NCI-H510A treated with DMSO at 0.1 percent for 48 hours (cell line): Measurements from ENCODE around the gene GOLGA6B.
"Not testable (repeated sequence)": the region's sequence is repeated elsewhere in the genome, so short reads cannot be mapped to it uniquely, and the experiment has no call there.

ENCODE experiments used
- DNase-seq: peaks from one replicate; lab custom pipeline; 2025; lab: John Stamatoyannopoulos, UW

The GOLGA6B gene, protein sequence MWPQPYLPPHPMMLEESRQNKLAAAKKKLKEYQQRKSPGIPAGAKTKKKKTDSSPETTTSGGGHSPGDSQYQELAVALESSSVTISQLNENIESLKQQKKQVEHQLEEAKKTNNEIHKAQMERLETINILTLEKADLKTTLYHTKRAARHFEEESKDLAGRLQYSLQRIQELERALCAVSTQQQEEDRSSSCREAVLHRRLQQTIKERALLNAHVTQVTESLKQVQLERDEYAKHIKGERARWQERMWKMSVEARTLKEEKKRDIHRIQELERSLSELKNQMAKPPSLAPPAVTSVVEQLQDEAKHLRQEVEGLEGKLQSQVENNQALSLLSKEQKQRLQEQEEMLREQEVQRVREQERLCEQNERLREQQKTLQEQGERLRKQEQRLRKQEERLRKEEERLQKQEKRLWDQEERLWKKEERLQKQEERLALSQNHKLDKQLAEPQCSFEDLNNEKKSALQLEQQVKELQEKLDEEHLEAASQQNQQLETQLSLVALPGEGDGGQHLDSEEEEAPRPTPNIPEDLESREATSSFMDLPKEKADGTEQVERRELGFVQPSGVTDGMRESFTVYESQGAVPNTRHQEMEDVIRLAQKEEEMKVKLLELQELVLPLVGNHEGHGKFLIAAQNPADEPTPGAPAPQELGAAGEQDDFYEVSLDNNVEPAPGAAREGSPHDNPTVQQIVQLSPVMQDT

DNA sequence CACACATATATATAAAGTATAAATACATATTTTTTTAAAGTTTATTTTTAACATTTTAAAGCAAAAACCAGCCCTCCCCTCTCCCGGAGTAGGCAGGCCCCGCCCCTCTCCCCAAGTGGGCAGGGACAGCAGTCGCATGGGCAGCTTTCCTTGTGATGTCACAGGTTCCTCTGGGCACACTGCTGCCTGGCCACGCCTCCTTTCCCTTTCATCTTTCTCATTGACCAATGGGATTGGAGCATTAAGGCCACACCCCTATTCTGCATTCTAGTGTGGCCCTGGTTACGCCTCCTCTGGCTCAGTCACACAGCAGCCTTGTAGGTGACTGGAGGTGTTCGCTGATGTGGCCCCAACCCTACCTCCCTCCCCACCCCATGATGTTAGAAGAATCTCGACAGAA is at the start of gene GOLGA6B:
Gene GOLGA6B, plus strand, starts transcription at position 301 of the 400 bp plus-strand sequence. Its CDS starts 41 bp downstream, at position 342.
- DNase-seq = not testable (repeated sequence)

DNA sequence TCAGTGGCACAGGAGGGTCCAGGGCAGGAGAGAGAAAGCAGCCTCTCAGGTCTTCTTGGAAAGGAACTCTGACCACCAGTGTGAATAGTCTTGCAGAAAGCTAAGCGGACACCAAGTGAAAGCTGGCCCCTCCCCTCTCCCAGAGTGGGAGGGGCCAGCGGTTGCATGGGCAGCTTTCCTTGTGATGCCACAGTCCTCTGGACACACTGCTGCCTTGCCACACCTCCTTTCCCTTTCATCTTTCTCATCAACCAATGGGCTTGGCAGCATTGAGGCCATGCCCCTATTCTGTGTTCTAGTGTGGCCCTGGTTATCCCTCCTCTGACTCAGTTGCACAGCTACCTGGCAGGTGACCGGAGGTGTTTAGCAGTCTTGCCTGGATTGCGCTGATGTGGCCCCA is 49.7 kb upstream of the GOLGA6B start:
- no peak for DNase-seq

DNA sequence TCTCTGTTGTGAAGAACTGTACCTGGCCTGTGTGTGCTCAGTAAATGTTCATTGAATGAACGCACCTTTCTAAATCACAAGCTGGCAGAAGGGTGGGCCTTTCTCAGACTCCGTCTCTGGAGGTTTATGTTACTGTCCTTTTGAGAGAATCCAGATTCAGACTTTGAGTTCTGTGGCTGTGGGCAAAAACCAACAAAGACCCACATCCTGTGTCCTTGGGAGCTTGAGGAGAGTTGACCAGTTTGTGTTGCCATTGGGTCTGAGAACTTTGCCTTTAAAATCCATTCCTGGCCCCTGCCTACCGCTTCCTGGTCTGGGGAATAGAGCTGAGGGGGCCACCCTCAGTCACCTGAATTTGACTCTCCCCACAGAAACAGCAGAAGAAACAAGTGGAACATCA is 46.4 kb upstream of the GOLGA6B start:
- DNase-seq = not testable (repeated sequence)

DNA sequence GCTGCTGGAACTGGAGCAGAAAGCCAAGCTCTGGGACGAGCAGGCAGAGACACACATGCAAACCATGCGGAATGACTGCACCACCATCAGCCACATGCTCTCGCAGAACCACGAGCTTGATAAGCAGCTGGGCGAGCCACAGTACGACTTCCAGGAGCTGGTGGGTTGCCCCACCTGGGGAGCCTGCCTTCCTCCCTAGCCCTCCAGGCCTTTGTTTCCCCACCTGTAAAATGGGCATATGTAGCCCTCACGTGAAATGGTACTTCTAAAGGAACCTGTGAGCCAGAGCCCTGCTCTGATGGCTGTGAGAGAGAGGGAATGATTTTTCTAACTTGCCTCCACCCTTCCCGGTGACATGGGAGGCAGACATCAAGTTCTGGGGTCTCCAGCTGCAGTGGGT is 44.6 kb upstream of the GOLGA6B start:
- no peak for DNase-seq

DNA sequence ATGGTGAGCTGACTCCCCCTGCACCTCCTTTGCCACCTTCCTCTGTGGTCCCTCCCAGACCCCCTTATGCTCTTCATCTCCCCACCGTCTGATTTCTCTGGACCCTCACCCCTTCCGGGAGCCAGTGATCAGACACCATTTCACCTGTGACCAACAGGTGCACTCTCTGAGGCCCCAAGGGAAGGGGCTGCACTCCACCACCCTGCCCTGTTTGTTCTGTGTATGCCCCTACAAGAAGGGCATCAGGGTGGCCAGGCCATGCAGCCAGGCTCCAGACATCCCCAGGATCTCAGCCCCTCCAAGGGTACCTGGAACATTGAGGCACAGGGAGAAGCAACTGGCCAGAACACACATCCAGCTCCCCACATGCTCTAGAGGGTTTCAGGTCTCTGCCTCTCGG is 42.2 kb upstream of the GOLGA6B start:
- DNase-seq = not testable (repeated sequence)

DNA sequence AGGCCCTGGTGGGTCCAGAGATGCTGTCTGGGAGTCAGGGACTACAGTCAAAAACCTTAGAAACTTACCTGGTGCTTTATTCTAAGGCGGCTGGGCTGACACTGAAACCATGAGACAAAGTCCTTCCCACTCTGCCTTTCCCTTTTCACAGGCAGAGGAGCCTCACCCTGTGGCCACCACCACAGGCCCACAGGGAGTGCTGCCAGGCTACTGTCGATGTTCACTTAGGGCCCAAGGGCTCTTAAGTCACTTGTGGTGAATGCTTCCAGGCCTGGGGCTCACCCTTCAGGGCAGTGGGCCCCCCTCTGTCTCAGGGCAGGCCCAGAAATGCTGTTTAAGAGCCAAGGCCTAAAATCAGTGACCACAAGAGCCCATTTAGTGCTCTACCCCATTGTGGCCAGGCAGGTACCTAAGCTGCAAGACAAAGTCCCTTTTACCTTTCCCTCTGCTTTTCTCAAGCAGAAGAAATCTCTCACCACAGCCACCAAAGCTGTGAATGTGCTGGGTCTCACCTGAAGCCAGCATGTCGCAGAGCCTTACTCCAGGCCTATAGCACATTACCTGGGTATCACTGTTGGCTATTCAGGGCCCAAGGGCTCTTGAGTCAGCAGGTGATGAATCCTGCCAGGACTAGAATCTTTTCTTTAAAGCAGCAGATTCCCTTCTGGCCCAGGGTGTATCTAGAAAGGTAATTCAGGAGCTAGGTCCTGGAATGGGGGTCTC is 39.5 kb upstream of the GOLGA6B start:
- peak; percentile 67 for DNase-seq

DNA sequence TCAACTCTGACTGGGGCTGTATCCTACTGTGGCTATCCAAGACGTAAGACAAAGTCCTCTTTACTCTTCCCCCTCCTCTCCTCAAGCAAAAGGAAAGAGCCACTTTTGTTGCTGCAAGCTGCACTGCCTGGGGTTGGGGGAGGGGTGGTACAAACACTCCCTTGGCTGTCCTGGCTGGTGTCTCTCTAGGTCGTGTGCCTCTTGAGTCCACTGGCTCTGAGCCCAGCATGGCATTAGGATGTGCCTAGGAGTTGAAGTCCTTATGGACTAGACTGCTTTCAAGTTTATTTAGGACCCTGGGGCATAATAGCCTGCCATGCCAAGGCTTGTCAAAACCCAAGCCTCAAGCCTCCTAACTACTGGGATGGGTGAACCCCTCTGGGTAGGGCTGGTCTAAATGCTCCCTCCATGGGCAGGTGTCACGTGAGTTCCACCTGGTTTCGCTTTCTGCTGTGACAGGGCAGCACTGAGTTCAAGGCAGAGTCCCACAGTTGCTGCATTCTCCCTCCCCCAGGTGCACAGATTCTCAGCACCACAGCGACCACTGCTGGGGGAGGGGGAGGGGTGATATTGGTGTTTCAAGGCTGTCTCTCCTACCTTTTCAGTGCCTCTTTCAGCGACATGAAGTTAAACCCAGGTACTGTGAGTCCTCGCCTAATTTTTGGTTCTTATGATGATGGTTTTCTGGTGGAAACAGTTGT is 38.8 kb upstream of the GOLGA6B start:
- peak; percentile 67 for DNase-seq

DNA sequence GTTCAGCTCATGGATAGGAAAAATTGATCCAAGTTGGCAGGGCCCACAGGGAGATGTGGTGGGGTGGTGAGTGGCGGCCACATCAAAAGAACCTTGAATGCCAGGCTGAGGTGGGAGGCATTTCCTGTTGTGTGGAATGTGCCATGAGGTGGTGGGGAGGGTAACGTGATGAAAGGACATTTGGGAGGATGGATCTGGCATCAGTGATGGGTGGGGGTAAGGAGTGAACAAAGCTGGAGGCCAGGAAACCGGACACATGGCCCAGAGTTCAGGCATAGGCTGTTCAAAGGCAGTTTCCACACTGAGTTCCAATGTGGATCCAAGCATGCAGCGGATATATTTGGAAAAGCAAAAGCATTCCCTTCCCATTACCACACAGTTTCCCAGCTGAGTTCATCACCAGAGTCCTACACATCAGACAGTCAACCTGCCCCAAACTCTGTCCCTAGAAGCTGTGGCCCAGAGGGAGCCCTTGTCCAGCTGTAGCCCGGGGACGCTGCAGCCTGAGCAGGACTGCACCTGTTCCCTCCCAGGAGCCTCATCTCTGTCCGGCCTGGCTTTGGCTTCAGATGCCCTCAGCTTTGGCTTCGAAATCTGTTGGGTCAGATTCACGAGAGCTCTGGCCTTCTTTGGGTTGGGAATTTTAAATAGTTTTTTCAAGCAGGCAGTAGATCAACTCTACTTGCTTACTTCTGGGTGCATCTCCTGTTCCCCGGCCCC is 37.8 kb upstream of the GOLGA6B start:
- no peak for DNase-seq

DNA sequence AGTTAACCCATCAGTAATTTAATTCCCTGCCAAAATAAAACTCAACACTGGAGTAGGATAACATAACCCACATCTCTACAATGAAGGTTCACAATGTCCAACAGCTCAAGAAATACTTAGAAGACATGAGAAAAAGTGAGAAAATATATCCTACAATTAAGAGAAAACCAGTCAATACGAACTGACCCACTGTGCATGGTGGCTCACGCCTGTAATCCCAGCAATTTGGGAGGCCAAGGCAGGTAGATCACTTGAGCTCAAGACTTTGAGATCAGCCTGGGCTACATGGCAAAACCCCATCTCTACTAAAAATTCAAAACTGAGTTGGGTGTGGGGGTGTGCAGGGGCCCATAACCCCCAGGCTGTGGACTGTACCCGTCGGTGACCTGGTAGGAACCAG is 30.6 kb upstream of the GOLGA6B start:
- not testable (repeated sequence) for DNase-seq

DNA sequence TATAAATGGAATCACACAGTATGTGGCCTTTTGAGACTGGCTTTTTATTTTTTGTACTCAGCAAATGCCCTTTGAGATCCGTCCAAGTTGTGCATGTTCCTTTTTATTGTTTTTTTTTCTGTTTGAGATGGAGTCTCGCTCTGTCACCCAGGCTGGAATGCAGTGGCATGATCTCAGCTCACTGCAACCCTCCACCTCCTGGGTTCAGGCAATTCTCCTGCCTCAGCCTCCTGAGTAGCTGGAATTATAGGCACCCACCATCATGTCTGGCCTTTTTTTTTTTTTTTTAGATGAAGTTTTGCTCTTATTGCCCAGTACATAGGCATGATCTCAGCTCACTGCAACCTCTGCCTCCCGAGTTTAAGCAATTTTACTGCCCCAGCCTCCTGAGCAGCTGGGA is 28.3 kb upstream of the GOLGA6B start:
- not testable (repeated sequence) for DNase-seq

DNA sequence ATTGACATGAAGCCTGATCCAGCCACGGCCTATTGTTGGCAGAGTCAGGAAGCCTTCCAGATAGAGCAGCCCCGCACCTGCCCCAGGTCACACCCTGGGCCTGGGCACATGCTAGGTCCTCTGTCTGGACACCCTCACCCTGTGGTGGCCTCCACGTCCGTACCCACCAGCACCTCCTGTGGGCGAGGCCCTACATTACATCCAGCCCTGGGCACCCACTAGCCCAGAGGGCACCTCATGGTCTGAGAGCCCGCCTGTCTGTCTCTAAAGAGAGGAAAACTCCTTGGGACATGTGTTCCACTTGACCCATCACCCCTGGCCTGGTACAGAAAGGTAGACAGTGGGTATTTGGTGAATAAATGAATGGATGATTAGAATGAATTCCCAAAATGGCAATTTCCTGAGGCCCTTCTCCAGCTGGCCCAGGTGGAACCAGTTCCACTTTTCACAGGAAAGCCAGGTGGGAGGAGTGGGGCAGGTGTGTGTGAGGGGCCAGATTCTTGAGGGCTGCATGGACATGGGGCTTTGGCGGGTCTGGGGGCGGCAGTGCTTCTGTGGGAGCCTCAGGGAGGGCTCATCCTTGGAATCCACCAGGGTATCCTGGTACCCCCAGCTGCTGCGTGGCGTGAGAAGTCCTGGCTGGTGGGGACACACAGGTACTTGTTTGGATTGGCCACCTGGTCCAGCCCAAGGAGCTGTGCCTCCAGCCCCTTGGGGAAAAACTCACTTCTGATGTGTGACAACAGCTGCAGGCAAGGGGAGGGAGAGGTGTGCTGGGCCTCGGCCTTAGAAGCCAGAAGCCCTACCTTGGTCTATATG is 26.0 kb upstream of the GOLGA6B start:
- not testable (repeated sequence) for DNase-seq

DNA sequence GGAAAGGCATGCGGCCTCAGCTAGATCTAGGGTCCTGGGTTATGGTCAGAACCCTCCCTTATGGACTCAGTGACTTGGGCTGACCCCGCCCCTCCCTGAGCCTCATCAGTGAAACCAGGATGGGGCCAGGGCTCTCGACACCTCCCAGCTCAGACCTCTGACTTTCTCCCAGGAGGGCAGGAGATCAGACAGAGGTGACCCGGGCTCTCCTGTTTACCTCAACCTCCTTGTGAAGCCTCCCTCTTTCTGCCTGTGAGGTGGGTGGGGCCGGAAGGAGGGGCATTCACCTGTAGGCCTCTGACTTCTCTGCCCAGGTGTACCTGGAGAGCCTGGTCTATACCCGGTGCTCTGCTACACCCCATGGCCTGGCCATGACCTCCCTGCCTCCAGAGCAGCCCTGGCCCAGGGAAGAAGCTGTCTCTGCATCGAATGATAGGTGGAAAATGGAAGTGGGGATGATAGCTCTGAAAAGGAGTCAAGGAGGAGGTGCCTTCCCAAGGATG is 25.4 kb upstream of the GOLGA6B start:
- not testable (repeated sequence) for DNase-seq

DNA sequence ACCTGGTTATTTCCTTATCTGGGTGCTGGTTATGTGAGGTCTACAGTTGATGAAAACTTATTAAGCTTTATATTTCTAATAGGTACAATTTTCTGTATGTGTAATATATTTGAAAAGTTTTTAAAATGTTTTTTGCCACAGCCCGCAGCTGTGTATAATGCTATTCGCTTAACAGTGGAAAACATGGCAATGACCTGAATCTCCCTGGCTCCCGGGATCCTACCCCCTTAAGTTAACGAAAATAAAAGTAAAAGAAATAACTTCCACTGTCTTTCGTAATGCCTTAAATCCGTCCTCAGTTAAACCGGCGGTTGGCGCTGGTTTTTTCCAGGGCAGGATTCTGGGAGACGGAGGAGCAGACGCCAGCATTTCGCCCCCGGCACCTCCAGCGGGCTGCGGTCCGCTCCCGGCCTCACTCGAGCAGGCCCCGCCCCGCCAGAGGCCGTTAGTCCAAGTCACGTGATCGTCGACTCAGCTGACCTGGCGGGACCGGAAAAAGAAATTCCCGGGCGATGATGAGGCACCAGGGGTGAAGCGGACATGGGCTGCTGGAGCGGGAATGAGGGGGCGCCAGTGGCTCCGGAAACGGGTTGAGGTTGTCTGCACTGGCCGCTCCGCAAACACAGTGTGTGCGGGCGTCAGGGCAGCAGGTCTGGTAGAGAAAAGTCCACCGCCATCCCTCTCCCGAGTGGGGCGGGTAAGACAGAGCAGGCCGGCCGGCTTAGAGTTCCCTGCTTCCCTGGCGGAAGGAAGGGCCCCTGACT is 17.8 kb upstream of the GOLGA6B start:
- DNase-seq = not testable (repeated sequence)

DNA sequence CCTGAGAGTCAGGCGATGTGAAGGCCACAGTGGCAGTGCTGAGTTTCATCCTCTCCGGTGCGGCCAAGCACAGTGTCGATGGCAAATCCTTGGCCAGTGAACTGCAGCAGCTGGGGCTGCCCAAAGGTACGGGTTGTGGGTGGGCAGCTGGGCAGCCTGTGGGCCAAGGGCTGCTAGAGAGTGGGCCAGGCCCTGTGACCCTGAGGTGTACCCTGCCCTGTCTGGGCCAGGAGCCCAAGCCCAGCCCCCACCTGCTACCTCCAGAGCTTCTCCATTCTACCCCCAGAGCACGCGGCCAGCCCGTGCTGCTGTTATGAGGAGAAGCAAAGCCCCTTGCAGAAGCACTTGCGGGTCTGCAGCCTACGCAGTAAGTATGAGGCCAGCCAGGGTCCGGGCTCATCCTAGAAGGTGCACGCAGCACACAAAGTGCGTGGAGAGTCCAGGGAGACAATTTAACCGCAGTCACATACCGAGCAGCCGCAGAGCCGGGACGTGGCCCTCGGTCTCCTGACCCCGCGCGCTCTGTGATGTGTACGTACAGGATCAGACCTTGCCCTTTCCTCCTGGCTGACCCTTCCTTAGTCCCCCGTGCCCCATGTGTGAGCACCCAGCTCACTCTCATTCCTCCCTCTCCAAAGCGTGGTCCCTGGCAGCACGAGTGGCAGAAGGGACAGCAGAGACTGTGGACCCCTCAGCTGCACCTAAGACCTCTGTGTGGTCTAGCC is 14.6 kb upstream of the GOLGA6B start:
- DNase-seq = not testable (repeated sequence)

DNA sequence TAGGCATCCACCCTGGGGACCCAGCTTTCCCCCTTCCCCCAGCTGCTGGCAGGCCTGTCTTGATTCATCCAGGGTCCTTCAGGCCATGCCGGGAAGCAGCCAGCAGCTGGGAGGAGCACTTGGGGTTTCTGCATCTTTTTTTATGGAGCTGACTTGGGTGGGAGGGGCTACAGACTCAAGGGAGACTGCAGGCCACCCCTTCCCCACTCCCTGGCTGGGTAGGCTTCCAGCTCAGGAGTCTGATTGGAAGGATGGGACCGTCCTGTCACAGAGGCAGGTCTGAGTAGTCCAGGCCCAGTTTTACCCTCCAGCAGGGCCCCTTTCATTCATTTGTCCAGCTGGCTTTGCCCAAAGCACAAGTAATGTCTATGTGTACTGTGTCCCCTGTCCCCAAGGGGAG is 12.2 kb upstream of the GOLGA6B start:
- not testable (repeated sequence) for DNase-seq

DNA sequence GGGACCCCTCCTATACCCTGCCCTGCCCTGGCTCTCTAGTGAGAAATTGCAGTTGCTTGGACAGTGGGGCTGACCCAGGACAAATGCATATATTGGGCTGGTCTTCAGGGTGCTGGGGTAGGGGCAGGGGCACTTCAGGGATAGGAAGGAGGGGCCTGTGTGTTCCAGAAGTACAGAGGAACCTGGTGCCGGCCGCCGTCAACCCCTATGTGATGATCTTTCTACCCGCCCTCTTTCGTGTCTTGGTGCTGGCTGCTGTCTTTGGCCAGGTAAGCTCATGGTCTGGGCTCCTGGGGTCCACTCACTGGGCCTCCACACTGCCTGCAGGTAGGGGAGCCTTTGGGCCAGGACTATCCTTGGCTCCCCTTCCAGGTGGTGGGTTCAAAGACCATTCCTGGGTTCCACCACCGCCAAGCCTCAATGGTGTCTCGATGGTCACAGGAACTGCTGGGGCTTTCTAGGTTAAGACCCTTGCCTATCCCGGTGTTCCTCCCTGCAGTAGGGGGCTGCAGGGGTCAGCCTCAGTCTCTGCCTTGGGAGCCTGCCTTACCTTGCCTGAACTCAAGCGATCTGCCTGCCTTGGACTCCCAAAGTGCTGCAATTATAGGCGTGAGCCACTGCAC is 5.8 kb upstream of the GOLGA6B start:
- not testable (repeated sequence) for DNase-seq

DNA sequence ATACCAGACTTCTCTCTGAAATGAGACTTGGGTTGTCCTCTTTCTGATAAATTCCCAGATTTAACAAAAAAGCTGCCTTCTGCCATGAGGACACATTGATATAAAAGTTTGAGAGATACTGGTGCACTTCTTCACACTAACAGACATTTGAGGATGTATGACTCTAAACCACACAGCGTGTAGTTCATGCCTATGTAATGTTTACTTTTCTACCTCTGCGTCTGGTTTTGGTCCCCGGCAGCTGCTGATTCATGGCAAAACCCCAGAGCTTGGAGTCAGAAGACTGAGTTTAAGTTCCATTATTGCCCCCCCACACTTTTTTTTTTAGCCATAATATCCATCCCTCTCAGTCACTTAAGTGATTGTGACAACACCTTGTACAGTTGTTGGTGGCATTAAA is 1.5 kb downstream of the GOLGA6B start:
- DNase-seq = not testable (repeated sequence)

DNA sequence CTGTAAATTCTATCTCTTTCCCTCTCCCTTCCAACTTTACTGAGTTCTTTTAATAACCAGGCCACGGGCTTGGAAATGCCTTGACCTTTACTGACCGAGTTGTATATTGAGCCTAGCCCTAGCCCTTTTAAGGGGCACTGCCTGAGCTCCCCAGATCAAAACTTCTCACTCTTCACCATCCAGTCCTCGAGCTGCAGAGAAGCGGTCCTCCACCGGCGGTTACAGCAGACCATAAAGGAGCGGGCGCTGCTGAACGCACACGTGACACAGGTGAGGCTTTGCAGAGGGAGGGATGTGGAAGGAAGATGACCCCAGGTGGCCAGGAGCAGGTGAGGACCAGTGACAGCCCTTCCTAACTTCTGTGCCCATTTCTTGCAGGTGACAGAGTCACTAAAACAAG is 6.6 kb downstream of the GOLGA6B start:
- not testable (repeated sequence) for DNase-seq
